Omental fat pad (tissue), 4 donors: Measurements from ENCODE around the gene NDUFB10. TPM values are rescaled to one million over a fixed set of nuclear protein-coding genes. Genes with fewer than 3 reads are reported as not detected.

Experiments used
- ATAC-seq: fragments of 150-250 bp; one replicate; pipeline ENCODE4 v1.9.1; 2016; ENCODE audit warnings: mild to moderate bottlenecking, moderate library complexity; ENCODE audit not compliant: low FRiP score
- DNase-seq: peaks from one replicate; pipeline ENCODE4 v3.0.0-alpha.2; 2019; ENCODE audit warnings: low spot score
- CTCF ChIP-seq, 3 donors: fragments of 450-650 bp; IDR thresholded peaks; one replicate each; pipeline ENCODE4 v1.5.1; 2016 to 2017; ENCODE audit warnings: antibody characterized with exemption in 3 of 3, mild to moderate bottlenecking in 3 of 3, moderate library complexity in 2 of 3
- total RNA-seq, 4 donors: library from RNA; depleted of rRNA; stranded (reverse); fragments of >200 nt; gene quantifications; one replicate each; pipeline ENCODE4 v1.1.0, GENCODE V29; 2016

The NDUFB10 gene
- total RNA-seq, 4 donors from 2014 or later: 144 to 240 (median 183) TPM

DNA sequence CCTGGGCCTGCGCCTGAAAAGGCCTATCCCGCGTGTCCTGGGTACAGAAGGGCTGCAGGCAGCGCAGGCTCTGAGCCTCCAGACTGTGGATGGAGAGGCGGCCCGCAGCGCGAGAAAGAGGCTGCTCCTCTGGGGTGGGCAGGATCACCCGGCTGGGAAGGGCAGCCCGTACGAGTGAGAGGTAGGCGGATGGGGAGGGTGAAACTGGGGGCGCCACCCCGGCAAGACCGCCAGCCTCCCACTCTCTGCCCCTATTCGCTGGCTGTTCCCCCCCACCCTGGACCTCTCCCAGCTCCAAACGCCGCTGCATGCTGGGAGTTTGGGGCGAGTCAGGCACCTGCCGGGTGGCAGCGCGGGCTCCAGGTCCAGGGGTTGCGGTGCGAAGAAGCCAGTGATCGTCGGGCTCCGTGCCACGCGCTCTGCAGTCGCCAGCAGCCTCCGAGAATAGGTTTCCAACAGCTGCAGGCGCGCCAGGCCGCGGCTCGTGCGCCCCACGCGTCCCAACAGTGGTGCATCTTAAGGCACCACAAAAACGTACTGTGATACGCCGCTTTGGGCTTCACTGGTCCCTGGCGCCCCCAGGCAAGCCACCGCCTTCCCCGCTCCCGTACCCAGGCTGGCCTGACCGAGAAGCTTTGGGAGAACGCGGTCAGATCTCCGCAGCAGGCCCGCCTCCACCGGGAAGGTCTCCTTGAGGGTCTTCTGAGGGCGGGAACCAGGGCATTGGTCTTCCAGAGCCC is 20.9 kb downstream of the NDUFB10 start:
- ATAC-seq (no peak), DNase-seq (no peak)
- no peak for TF ChIP-seq CTCF (IDR thresholded peaks at IDR 0.05)

- TF ChIP-seq CTCF (IDR thresholded peaks at IDR 0.05): no peak
- DNase-seq (no peak), ATAC-seq (no peak)
Observed at GRCh38 chr16:1980770-1981087, 21.4 kb downstream of the NDUFB10 start.

DNA sequence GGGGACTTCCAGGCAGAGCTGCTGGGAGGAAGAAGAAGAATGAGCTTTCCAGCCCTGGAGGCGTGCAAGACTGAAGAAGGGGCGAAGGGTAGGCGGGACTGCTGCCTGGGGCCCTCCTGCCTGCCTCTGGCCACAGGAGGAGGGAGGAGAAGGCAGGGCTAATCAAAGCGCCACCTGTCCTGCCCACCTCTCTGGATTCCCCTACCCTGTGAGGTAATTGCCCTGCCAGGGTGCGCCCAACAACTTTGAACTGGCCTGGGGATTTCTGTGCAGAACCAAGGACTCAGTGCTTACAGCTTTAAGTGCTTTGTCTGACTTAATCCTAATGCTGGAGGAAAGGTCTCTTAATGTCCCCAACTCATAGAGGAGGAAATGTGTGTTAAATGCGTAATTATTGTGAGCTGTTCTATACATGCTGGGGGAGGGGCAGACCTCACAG is 22.1 kb downstream of the NDUFB10 start, which contains the start of gene NOXO1:
Gene NOXO1 (minus strand): TSS at position 72 of the 439 bp plus-strand sequence. CDS start 290 bp downstream, outside the sequence.
- no peak for ATAC-seq
- no peak for TF ChIP-seq CTCF (IDR thresholded peaks at IDR 0.05)
- no peak for DNase-seq

- ATAC-seq: no peak
- no peak for TF ChIP-seq CTCF (IDR thresholded peaks at IDR 0.05)
- no peak for DNase-seq
Observed at GRCh38 chr16:1982013-1982433, 22.7 kb downstream of the NDUFB10 start.

DNA sequence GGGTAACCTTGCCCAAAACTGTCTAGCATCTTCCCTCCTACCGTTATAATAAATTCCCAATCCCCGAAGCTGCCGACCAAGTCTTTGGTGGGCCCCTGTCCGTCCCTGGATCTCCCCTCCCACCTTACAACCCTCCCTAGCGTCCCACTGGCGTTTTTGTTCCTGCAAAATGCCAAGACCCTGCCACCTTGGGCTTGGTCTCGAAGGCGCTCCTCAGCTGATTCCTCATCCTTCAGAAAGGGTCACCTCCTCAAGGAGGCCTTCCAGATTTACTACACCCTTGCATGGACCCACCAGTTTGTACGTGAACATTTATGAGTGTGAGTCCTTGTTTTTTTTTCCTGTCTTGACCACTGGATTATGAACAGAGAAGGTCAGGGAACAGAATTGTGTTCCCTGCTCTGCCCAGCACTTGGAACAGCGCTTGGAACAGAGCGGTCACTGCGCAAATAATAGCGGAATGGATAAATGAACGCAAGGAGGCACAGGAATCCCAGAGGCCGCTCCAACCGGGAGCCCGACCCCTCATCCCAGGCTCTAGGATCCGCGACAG is 23.7 kb downstream of the NDUFB10 start:
- TF ChIP-seq CTCF (IDR thresholded peaks at IDR 0.05): no peak
- ATAC-seq: no peak

GRCh38 chr16:1983544-1984346 is 24.4 kb downstream of the NDUFB10 start, which contains the start of gene GFER:
GFER (plus strand) TSS chr16:1984193; CDS start chr16:1984219, 26 bp downstream.
- DNase-seq (peak; percentile 54), ATAC-seq (peak; percentile 93)
- no peak for TF ChIP-seq CTCF (IDR thresholded peaks at IDR 0.05)

More for the DNA sequence above, 23.7 kb downstream of the NDUFB10 start:
- DNase-seq: no peak
